ENCODE results near the gene FGGY.
"Not testable (repeated sequence)": the region's sequence is repeated elsewhere in the genome, so short reads cannot be mapped to it uniquely, and the experiment has no call there.

FGGY gene

GRCh38 chr1:59350521-59350920 is 53.6 kb downstream of the FGGY start:
- no peak for DNase-seq (ENCODE audit: low spot score)

- no peak for DNase-seq (ENCODE audit: low spot score)
Observed at GRCh38 chr1:59352065-59352464, 55.2 kb downstream of the FGGY start.

DNA sequence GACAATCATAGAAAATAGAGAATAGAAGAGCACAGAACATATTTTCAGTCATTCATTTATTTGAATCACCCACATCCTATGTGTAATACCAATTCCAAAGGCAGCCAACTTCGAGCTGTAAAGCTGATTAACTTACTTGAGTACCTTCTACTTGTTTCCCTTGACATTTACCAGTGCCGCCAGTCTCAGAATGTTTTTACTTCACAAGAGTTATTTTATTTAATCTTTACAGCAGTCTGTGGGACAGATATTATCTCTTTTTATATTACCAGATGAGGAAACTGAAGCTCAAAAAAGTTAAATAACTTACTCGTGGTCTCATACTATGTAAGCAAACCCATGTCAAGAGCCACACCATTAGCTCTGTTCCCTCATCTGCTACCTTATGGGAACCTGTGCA is 56.6 kb downstream of the FGGY start:
- DNase-seq (ENCODE audit: low spot score) = no peak

- DNase-seq (ENCODE audit: low spot score) = not testable (repeated sequence)
Observed at GRCh38 chr1:59354239-59354638, 57.3 kb downstream of the FGGY start.

- DNase-seq (ENCODE audit: low spot score) = no peak
Observed at GRCh38 chr1:59354709-59355337, 57.9 kb downstream of the FGGY start.

- DNase-seq (ENCODE audit: low spot score) = no peak
Observed at GRCh38 chr1:59355361-59355760, 58.5 kb downstream of the FGGY start.

DNA sequence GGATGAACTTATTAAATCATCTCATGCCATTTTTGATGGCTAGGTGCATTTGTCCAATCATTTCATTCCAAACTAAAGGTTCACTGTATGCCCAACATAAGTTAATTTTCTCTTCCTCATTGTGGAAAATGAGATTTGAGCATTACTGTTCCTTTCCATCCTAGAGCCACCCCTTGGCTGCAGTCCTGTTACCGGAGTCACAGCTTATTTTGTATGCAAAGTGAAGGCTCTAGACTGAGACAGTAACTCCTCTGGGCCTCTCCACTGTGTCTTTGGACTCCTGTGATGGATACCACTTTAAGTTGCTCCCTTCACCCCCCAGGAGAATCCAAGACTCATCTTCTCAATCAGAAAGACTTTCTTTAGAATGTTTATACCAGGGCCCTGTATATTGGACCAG is 59.7 kb downstream of the FGGY start:
- no peak for DNase-seq (ENCODE audit: low spot score)

DNA sequence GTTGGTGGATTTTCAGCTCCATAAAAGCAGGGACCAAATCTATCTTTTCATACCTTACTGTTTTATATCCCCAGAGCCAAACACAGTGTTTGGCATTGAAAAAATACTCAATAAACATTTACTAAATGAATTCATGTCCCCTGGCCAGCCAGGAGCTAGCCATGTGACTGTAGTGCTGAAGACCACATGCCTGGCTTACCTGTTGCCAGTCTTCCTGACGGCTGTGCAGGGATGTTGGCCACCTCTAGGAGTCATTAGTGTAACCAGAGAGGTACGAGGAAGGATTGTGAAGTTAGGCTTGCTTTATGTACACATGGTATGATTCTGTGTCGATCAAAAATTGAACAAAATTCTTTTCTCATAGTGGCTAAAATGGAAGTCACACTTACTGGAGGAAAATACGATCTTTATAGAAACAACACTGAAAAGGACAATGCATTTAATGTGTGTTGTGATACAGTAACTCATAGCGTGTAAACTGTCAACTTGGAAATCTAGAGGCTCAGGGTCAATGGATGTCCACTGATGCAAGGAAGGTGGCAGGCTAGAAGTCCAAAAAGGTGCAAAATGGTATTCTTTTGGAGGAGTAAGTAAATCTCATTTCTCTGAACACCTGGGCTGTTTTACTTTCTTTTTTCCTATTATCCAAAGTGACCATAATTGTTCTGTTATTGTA is 60.9 kb downstream of the FGGY start:
- no peak for DNase-seq (ENCODE audit: low spot score)

GRCh38 chr1:59359325-59359724 is 62.4 kb downstream of the FGGY start:
- DNase-seq (ENCODE audit: low spot score) = no peak

GRCh38 chr1:59360170-59360569 is 63.3 kb downstream of the FGGY start:
- DNase-seq (ENCODE audit: low spot score) = no peak

DNA sequence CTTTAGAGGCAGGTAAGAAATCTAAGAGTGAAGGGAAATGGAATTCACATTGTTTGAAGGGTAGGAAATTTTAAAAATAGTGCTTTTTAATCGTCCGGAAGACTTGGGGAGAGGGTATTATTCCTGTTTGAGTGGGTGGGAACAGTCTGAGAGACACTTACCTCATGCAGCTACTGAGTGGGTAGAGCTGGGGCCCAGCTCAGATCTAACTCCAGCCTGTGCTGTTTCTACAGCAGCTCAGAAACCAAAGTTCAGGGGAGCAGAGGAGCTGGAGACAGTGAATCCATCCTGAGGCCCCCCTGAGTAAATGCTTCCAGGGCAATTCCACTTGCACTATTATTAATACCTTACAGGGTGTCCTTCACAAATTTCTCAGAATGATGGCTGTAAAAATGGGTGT is 63.8 kb downstream of the FGGY start:
- no peak for DNase-seq (ENCODE audit: low spot score)

- no peak for DNase-seq (ENCODE audit: low spot score)
Observed at GRCh38 chr1:59361766-59362165, 64.9 kb downstream of the FGGY start.

- DNase-seq (ENCODE audit: low spot score) = no peak
Observed at GRCh38 chr1:59364037-59364436, 67.1 kb downstream of the FGGY start.

- DNase-seq (ENCODE audit: low spot score) = no peak
Observed at GRCh38 chr1:59366346-59366745, 69.5 kb downstream of the FGGY start.

- no peak for DNase-seq (ENCODE audit: low spot score)
Observed at GRCh38 chr1:59367301-59368007, 70.6 kb downstream of the FGGY start.

DNA sequence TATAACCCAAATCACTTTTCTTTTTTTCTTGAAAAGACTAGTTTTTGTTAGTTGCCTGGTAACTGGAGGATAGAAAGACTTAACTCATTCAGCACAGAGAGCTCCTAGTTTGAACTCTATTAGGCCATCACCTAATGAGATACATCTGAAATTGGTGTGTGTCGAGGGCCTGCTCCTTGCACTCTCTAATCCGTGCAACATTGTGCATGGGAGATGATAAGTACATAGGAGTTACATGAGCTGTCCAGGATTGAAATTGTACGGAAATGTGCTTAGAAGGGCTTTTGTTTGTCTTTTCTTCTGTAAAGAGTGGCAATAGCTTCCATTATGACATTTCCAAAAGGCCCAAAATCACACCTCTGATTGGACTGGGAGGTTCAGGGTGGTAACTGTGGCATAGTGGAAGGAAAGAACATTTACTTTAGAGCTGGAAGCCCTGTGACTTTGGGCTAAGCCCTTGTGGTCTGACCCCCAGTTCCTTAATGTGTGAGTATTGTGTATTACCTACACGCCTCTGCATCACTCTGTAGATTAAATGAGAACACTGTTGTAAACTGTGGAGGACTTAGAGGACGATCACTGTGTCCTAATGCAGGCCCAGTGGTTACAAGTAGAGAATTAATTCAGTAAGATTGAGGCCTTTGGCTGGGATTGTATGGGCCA is 71.2 kb downstream of the FGGY start:
- DNase-seq (ENCODE audit: low spot score) = no peak

GRCh38 chr1:59375321-59376220 is 78.7 kb downstream of the FGGY start:
- no peak for DNase-seq (ENCODE audit: low spot score)

DNA sequence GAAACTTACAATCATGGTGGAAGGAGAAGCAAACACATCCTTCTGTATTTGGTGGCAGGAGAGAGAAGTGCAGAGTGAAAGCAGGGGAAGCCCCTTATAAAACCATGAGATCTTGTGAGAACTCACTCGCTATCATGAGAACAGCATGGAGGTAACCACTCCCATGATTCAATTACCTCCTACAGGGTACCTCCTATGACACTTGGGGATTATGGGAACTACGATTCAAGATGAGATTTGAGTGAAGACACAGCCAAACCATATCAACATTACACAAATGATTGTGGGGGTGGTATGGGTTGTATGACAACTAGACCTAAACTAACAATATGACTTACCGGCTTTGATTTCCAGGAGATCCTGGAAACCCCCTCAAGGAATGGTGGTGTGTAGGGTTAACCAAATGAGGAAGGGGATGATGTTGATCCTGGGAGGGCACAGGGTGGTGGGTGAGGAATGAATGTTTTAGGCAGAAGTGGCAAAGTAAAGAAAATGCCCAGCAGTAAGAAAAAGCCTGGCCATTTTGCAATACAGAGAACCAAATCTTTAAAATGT is 80.5 kb downstream of the FGGY start:
- no peak for DNase-seq (ENCODE audit: low spot score)

GRCh38 chr1:59378621-59379370 is 81.9 kb downstream of the FGGY start:
- no peak for DNase-seq (ENCODE audit: low spot score)

GRCh38 chr1:59379371-59379728 is 82.5 kb downstream of the FGGY start:
- no peak for DNase-seq (ENCODE audit: low spot score)

DNA sequence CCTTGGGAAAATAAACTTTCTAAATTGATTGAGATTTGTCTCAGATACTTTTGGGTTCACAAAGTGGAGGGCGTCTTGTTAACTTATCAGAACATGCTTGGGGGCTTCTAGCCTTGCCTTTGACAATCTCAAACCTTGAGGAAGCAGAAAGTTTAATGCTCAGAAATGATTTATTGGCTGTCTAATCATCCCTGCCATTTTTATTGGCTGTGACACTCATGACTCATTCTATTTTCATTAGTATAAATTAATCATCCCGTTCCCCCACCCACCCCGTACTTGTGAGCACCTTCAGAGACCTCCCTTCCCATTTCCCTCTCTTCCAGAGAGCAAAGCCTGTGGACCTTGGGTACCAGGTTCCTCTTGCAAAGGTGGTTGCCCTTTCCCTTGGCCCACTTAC is 87.1 kb downstream of the FGGY start:
- no peak for DNase-seq (ENCODE audit: low spot score)
